GM10248 (cell line): ENCODE data around the gene HERC2.

ENCODE experiments used
- CTCF ChIA-PET: fragments of 300-600 bp; sonication (Branson Sonifier 250); formaldehyde crosslinking; extraction: SDS; loops from one replicate; lab custom pipeline; 2021; ENCODE audit warnings: antibody characterized with exemption; lab: Yijun Ruan, JAX
- POLR2A ChIA-PET: fragments of 350-650 bp; sonication (Branson Sonifier 250); formaldehyde crosslinking; extraction: SDS; loops from one replicate; lab custom pipeline; 2020; ENCODE audit warnings: antibody characterized with exemption; lab: Yijun Ruan, JAX
- DNase-seq: peaks from one replicate; pipeline ENCODE4 v3.0.0; 2012; ENCODE audit errors: extremely low spot score
- TF ChIP-seq, protein P1 (sequence below): IDR thresholded peaks from 2 replicates; pipeline ENCODE4 v1.5.1; 2012; ENCODE audit warnings: mild to moderate bottlenecking, low read depth; ENCODE audit errors: extremely low read depth, missing control alignments, control extremely low read depth

HERC2 gene

DNA sequence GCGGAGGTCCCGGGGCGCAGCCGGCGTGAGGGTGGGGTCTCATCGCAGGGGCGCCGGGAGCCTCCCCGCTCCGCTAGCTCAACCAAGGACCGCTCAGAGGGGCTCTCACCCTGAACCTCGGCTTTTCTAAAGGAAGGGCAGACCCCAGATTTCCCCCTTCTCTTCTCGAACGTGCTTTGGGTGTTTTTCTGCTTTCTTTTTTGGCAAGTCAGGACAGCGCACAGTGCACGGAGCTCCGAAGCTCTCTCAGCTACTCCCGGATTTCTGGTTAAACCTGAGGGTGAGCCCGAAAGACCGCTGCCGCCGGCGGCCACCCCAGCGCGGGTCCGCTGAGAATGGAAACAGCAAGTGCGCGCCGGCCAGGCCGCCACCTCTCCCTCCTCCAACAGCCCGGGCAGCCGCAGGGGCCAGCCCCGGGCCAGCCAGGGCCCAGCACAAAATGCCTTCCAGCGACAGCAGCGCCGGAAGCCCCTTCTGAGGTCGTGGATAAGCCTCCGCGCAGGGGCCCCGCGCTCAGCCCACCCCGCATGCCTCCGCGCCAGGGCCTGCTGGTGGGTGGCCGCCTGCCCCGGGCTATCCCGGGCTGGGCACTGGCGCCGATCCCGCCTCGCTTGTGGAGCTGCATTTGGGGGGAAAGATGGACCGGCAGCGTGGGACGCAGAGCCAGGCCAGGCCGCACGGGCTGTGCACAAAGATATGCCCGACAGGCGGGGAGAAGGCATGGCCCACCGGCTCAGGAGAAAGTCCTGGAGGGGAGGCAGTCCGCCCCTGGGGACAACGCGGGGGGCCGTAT, 214.7 kb downstream of the HERC2 start:
- POLR2A ChIA-PET = no interaction called here
- CTCF ChIA-PET = interaction anchor here (1.0 kb wide), 1 partner anchor 16 kb away, joined by 3 read pairs; no protein-coding TSS in a partner anchor
- DNase-seq = no peak
- TF ChIP-seq, protein P1, sequence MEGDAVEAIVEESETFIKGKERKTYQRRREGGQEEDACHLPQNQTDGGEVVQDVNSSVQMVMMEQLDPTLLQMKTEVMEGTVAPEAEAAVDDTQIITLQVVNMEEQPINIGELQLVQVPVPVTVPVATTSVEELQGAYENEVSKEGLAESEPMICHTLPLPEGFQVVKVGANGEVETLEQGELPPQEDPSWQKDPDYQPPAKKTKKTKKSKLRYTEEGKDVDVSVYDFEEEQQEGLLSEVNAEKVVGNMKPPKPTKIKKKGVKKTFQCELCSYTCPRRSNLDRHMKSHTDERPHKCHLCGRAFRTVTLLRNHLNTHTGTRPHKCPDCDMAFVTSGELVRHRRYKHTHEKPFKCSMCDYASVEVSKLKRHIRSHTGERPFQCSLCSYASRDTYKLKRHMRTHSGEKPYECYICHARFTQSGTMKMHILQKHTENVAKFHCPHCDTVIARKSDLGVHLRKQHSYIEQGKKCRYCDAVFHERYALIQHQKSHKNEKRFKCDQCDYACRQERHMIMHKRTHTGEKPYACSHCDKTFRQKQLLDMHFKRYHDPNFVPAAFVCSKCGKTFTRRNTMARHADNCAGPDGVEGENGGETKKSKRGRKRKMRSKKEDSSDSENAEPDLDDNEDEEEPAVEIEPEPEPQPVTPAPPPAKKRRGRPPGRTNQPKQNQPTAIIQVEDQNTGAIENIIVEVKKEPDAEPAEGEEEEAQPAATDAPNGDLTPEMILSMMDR = no peak

DNA sequence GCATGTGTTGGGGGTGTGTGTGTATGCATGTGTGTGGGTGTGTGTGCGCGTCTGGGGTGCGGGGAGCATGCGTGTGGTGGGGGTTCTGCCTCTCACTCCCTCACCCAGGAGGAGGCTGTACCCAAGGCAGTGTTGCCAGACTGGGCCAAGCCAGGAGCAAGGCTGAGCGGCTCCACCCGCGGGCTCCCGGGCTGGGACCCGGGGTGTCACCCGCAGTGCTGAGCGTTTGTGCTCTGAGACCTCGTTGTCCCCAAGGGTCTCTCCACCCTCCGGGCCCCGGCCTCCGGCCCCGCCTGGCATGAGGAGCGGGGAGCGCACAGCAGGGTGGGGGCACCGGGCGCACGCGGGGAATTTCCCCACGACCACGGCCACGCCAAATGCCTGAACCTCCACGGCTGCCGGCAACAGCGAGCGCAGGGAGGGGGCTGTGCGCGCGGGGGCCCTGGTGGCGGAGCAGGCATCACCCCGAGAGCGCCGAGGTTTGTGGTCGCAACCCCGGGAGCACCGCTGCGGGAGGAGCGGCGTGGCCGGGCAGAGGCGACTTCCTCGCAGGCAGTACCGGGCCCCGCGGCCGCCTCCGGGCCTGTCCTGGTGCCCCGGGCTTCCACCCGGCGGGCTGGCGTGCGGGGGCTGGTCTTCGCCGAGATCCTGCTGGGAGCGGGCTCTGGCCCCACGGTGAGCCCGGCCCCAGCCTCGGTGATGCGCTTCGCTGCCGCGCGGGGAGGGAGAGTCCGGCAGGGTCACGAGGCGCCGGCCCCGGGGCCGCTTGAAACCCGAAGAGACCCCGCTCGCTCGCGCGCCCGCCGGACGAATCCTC, 215.5 kb downstream of the HERC2 start:
- TF ChIP-seq, protein P1 = no peak
- DNase-seq = no peak
- ChIA-PET CTCF (no interaction called here), POLR2A (no interaction called here)

DNA sequence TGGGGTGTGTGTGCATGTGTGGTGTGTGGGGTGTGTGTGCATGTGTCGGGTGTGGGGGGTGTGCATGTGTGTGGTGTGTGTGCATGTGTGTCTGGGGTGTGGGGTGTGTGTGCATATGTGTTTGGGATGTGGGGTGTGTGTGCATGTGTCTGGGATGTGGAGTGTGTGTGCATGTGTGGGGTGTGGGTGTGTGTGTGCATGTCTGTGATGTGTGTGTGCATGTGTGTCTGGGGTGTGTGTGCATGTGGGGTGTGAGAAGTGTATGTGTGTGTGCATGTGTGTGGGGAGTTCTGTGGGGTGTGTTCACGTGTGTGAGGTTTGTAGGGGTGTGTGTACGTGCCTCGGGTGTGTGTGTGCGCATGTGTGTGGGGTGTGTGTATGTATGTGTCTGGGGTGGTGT, 216.2 kb downstream of the HERC2 start:
- CTCF ChIA-PET = no interaction called here
- TF ChIP-seq, protein P1 = no peak
- POLR2A ChIA-PET = no interaction called here
- DNase-seq = no peak

DNA sequence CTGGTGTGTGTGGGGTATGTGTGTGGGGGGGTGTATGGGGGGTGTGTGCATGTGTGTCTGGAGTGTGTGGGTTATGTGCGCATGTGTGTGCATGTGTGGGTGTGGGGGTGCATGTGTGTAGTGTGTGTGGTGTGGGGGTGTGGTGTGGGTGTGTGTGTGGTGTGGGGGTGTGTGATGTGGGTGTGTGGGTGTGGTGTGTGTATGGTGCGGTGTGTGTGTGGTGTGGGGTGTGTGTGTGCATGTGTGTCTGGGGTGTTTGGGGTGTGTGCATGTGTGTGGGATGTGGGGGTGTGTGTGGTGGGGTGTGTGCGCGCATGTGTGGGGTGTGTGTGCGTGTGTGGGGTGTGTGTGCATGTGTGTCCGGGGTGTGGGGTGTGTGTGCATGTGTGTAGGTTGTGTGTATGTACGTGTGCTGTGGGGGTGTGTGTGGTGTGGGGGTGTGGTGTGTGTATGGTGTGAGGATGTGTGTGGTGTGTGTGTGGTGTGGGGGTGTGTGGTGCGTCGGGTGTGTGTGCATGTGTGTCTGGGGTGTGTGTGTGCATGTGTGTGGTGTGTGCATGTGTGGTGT, 216.7 kb downstream of the HERC2 start:
- ChIA-PET POLR2A (no interaction called here), CTCF (no interaction called here)
- TF ChIP-seq, protein P1 = no peak
- DNase-seq = no peak

DNA sequence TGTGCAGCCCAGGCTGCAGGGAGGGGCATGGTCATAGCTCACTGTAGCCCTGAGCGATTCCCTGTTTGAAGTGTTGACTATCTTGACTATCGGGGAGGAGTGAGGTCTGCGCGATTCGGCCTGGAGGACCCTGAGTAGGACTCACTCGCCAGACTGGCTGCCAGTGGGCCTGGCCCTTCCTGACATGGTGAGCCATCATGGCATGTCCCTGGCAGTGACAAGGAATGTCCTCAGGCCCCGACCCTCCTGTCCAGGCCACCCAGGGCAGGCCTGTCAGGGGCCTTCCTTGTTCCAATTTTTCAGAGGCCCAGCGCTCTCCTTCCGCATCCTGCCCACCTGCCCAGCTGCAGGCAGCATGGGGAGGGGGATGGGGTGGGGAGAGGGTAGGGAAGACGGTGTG, 217.7 kb downstream of the HERC2 start:
- ChIA-PET POLR2A (no interaction called here), CTCF (no interaction called here)
- TF ChIP-seq, protein P1 = no peak
- DNase-seq = no peak

DNA sequence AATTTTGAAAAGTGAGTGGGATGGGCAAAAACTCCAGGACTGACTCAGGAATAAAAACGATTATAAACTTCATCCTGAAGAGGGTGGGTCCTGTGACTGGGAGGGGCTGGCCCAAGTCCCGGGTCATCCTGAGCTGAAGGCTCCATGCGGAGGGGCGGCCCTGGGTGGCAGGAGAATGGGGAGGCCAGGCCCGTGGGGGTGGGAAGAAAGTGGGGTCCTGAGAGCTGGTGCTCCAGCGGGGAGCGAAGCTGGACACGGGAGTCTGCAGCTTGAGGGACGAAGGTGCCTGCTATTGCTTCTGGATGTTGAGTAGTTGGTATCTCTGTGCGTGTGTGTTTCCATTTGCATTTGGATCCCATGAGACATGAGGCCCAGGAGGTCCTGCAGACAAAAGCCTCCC, 218.1 kb downstream of the HERC2 start:
- POLR2A ChIA-PET = no interaction called here
- CTCF ChIA-PET = interaction anchor here (1.1 kb wide), 1 partner anchor 14 kb away, joined by 3 read pairs; no protein-coding TSS in a partner anchor
- DNase-seq = no peak
- TF ChIP-seq, protein P1 = no peak
